GM21390 (cell line): ENCODE measurements around the gene POFUT2.
"Not testable (repeated sequence)": the region's sequence is repeated elsewhere in the genome, so short reads cannot be mapped to it uniquely, and the experiment has no call there.

Source experiments
- ATAC-seq: cut with Tn5 transposase; IDR thresholded peaks from one replicate; pipeline ENCODE4 v1.9.1; 2021; ENCODE audit not compliant: unreplicated experiment

POFUT2 gene

DNA sequence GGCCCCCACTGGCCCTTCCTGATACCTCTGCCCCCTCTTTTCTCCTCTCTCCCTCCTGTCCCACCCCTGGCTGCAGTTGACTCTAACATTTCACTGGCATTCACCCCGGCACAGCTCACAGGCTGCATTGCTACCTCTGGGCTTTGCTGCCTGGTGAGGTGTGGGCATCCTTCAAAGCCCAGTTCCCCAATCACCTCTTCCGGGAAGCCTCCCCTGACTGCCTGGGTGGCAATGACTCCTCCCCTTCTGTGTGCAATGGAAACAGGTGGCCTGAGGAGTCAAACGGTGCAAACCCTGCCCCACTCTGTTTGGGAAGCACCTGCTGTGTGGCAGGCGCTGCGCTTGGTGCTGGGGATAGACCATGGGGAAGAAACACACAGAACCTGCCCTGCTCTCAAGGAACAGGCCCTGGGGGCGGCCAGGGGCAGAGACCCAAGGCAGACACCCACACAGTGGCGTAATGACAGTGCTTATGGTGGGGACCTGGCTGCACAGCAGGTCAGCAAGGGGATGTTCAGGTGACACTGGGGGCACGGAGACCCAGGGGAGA is 39.3 kb upstream of the POFUT2 start:
- no peak for ATAC-seq

DNA sequence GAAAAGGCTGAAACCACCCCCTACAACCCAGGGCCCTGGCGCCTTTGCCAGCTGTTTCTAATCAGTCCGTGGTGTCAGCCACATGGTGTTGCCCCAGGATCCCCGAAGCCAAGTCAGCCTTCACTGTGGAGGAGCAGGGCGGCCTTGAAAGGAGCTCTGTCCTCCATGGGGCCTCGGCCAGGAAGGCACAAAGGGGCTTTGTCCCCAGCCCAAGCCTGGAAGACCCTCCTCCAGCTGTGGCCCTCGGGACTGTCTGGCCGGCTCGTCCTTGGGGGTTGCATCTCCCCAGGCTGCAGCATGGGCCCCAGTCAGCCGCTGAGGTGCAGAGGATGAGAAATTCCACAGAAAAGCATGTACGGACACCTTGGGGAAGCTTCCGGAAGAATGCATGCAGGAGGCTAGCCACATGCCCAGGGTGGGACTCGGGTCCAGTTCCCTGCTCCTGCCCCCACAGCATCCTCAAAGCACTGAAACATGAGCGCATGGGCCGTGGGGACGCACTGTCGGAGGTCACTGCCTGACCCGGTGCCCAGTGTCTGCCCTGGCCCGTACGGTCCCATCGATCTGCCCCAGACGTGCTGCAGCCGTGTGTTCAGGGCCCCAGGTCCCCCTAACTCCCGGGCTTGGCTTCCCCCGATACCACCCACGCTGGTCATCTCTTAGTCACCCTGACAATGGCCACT is 38.6 kb upstream of the POFUT2 start:
- ATAC-seq, result no peak

DNA sequence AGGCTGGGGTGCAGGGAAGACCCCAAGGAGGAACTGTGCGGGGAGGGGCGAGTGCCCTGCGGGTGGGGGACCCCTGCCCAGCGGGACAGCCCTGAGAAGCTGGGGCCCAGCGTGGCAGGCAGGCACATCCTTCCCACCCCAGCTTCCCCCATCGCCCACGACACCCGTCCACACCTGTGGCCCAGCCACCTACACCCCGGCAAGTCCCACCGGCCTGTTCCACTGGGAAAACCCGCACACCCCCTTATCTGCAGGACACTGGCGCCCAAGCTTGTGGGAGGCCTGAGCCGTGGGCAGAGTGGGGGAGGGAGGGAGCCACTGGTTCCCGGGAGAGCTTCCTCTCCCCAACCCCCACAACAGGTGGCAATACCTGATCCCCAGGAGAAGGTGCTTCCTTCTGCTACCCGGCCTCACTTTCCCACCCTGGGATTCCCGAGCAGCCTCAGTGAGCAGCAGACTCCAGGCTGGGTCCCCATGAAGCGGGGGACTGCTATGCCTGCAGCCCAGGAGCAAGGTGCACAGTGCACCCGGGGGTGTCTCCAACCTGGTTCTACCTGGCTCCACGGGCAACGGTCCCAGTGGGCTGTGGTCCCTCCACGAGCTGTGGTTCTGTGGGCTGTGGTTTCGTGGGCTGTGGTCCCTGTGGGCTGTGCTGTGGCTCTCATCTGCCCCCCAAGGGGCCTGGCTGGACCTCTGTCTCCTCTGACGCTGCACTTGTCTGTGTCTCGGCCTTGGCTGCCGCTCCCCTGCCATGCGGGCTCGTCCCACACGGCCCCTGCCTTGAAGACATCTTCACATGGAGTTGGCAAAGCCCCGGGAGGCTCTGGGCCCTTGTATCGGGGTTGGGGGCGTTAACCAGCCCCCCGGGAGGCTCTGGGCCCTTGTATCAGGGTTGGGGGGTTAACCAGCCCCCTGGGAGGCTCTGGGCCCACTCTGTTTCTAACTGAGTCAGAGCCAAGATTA is 37.8 kb upstream of the POFUT2 start:
- ATAC-seq, result no peak

DNA sequence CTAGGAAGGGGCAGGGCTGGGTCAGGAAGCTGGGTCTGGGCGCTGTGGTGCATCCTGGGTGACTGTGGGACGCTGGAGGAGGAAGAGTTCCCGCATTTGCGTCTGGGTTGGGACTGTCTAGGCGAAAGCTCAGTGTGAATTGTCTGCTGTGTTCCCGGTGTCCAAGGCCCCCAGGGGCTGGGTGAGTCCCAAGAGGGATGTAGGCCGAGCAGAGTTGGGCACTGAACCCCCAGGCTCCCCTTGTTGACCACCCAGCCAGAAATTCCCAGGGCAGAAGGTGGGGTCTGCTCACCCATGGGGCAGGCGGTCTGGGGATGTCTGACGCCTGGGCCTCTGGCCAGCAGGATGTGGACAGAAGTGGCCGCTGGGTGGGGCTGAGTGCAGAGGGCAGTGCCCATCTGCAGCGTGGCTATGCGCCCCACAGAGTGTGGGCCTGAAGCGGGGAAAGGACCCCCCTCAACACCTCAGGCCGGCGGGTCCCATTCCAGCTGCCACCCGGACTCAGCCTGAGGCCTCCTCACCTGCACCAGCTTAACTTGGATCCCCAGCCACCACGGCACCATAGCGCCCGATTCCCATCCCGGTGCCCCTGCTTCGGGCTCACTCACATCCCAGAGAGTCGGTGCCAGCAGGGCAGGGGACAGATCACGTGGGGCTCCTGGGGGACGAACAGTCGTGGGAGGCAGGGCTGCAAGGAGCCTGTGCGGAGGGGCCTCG is 37.0 kb upstream of the POFUT2 start:
- ATAC-seq, result no peak

- ATAC-seq, result no peak
Observed at GRCh38 chr21:45323487-45324311, 36.0 kb upstream of the POFUT2 start.

DNA sequence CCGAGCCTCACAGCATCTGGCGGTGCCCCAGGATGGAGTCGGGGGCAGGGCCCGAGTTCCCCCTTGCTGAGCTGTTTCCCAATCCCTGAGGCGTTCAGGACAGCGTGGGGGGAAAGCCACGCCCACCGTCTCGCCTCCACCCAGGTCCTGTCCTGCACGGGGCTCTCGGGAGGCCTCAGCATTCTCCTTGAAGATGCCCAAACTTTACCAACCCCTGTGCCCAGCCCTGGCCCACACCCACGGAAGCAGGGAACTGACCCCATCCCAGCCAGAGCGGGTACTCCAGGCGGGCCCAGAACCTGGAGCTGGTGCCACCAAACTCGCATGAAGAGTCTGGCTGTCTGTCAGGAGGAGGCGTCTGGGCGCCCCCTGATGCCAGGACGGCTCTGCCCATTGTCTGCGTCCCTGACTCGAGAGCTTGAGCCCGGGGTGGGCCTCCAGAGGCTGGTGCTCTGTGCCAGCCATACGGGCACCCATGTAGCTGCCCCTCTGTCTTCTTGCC is 35.3 kb upstream of the POFUT2 start:
- ATAC-seq, result no peak

DNA sequence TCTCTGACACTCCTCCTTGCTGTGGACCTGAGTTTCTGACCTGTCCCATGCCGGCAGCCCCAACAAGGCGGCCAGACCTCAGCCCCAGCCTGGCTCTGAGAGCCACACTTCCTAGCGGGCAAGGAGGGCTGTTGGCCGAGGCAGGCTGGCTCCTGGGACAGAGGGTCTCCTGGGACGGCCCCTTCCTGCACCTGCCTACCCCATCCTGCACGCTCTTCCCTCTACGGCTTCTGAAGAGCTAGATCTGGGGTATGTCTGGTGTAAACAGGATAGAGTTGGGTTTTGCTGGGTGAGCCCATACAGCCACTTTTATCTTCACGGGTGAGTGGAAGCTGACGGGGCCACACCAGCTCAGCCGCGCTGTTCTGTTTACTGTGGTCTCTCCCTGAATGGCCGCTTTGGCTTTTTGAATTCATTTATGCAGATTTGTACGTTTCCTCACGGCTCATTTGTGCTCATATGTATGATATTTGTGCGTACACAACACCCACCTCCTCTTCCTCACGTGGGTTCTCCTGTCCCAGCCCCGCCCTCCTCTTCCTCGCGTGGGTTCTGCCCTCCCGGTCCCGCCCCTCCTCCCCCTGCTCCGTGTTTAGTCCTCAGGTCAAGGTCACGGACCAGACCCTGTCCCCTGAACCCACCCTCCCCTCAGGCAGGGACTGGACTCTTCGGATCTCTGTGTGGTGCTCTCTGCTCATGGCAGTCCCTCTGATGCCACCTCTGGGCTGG is 34.7 kb upstream of the POFUT2 start:
- no peak for ATAC-seq

GRCh38 chr21:45320261-45321025 is 32.7 kb upstream of the POFUT2 start:
- no peak for ATAC-seq

DNA sequence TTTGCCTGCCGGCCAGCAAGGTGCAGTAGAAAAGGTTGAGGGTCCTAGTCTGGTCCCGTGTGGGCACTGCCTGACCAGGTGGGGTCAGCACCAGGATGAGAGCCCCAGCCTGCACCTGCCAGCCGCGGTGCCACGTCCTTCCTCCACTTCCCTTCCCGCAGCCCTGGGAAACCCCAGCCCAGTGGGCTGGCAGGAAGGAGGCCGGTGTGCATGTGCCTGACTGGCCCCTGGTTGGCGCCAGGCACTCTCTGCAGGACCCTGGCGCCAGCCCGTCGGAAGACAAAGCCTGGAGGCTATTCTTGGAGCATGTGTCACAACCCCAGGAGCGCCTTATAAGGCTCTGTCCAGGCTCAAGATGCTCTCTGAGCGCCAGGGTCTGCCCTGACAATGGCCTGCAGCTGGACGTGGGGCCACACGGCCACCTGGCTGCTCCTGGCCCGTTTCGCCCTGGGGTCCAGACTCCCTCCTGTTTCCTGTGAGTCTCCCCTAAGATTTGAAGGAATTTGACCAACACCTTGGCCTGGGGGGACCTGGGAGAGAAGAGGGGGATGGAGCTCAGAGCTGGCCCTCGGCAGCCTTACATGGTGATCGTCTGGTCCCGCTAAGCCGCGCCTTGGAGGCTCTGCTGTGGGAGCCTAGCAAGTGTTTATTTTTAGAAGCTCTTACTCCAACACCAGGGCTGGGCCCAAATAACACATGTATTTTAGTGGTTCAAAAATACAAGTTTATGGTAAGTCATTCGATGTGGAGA is 31.9 kb upstream of the POFUT2 start:
- ATAC-seq, result no peak

- no peak for ATAC-seq
Observed at GRCh38 chr21:45318556-45319404, 31.1 kb upstream of the POFUT2 start.

DNA sequence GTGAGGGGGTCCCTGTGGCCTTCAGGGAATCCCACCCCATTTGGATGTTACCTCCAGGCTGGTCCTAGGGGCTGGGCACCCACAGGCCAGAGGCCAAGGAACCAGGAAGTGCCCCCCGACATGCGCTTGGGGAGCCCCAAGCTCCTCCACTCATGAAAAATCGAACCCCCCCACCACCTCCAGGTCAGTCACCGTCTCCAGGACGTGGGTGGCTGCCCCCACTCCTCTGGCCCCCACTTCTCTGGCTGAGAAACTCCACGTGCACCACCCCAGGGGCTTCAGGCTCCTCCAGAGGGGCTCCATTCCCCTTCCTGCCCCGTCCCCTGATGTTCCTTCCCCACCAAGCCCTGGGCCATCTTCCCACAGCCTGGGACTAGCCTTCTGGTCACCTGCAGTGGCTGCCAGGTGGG is 30.5 kb upstream of the POFUT2 start:
- ATAC-seq, result no peak

DNA sequence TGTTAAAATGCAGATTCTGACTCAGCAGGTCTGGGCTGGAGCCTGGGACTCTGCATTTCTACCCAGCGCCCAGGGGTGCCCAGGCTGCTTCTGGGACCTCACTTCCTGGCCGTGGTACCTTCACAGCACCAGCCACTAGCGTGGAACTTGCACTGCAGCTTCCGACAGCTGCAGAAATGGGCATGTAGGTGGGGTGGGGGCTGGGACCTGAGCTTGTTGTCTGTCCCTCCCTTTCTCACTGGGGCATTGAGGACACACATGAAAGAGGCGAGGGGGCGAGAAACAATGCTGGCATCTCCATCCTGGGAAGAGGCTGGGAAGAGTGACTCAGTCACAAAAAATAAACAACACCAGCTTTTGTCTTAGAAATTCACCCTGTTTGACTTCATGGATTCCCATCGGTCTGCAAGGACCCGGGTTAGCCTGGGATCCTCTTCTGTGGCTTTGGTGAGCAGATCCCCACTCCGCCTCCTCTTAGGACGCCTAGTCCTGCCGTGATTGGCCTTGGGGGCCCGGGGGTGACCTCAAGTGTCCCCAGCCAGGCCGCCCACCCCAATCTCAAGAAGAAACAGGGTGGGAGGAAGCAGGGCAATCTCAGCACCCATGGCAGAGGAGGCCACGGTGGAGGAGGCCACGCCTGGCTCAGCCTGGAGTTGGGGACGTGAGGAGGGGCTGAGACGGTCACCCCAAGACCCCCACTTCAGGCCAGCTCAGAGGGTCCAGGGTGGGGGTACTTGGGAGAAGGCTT is 29.9 kb upstream of the POFUT2 start:
- ATAC-seq, result no peak

DNA sequence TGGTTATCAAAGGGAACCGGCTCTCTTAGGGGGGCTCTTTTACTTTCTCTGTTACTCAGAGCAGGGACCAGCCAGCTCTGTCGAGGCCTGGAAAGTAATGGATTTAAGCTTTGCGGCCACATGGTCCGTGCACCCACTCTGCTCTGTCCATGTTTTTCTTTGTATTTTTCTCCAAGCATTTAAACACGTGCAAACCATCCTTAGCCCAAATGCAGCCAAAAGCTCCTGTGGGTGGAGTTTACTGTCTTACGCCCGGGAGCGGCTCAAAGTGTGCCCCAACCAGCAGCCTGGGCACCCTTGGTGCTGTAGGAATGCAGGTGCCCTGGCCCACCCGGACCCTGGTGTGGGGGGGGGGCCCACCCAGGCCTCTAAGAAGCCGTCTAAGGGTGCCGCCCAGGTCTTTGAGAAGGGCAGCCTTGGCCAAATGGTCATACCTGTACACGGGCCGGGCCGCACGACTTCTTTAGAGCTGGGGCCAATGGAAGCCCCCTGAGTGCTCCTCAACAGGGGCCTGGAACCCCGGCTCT is 29.2 kb upstream of the POFUT2 start:
- no peak for ATAC-seq

DNA sequence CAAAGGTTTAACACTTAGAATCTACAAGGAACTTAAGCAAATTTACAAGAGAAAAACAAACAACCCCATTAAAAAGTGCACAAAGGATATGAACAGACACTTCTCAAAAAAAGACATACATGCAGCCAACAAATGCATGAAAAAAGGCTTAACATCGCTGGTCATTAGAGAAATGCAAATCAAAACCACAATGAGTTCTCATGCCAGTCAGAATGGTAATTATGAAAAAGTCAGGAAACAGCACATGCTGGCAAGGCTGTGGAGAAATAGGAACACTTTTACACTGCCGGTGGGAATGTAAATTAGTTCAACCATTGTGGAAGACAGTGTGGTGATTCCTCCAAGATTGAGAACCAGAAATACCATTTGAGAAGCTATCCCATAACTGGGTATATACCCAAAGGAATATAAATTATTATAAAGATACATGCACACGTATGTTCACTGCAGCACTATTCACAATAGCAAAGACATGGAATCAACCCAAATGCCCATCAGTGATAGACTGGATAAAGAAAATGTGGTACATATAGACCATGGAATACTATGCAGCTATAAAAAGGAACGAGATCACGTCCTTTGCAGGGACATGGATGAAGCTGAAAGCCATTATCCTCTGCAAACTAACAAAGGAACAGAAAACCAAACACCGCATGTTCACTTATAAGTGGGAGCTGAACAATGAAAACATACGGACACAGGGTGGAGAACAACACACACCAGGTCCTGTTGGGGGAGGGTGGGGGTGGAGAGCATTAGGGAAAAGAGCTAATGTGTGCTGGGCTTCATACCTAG is 28.2 kb upstream of the POFUT2 start:
- ATAC-seq, result not testable (repeated sequence)

DNA sequence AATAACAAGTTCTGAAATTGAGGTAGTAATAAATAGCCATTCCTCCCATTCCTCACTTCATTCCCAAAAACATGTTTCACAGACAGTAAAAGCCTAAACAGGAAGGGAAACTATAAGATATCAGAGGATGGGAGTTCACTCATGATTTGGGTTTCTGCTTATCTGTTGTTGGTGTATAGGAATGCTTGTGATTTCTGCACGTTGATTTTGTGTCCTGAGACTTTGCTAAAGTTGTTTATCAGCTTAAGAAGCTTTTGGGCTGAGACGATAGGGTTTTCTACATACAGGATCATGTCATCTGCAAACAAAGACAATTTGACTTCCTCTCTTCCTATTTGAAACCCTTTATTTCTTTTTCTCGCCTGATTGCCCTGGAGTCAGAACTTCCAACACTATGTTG is 26.0 kb upstream of the POFUT2 start:
- no peak for ATAC-seq
